H9 (cell line): ENCODE data around the gene NECTIN1. TPM values are rescaled to one million over a fixed set of nuclear protein-coding genes. Genes with fewer than 3 reads are reported as not detected.
A peak's percentile ranks its signal among the peaks of the same experiment; 100 is the strongest.

ENCODE experiments used
- DNase-seq: peaks from one replicate; pipeline ENCODE4 v3.0.0-alpha.2; 2017
- H2AFZ ChIP-seq: one replicate; pipeline ENCODE4 v1.6.1; 2013; ENCODE audit warnings: mild to moderate bottlenecking, low read length, control low read depth, moderate library complexity
- H2AK5ac ChIP-seq: 2 replicates; pipeline ENCODE4 v1.6.1; 2013; ENCODE audit warnings: low read length, control low read depth, mixed read lengths; ENCODE audit not compliant: insufficient read length
- H2BK120ac ChIP-seq: one replicate; pipeline ENCODE4 v1.6.1; 2013; ENCODE audit warnings: low read depth, mild to moderate bottlenecking, low read length, control low read depth, inconsistent platforms; ENCODE audit not compliant: poor library complexity, severe bottlenecking
- H2BK12ac ChIP-seq: 2 replicates; pipeline ENCODE4 v1.6.1; 2013; ENCODE audit warnings: low read length, control low read depth, mixed read lengths, low read depth; ENCODE audit not compliant: insufficient read length
- H2BK15ac ChIP-seq: 2 replicates; pipeline ENCODE4 v1.6.1; 2013; ENCODE audit warnings: low read depth, low read length, control low read depth
- H2BK20ac ChIP-seq: one replicate; pipeline ENCODE4 v1.6.1; 2013; ENCODE audit warnings: low read depth, mild to moderate bottlenecking, low read length, control low read depth, inconsistent platforms; ENCODE audit not compliant: poor library complexity, severe bottlenecking
- H2BK5ac ChIP-seq: 2 replicates; pipeline ENCODE4 v1.6.1; 2013; ENCODE audit warnings: low read length, control low read depth, mixed read lengths; ENCODE audit not compliant: insufficient read length
- H3K14ac ChIP-seq: 2 replicates; pipeline ENCODE4 v1.6.1; 2013; ENCODE audit warnings: low read length, control low read depth; ENCODE audit not compliant: insufficient read depth
- H3K18ac ChIP-seq: 2 replicates; pipeline ENCODE4 v1.6.1; 2013; ENCODE audit warnings: low read depth, mild to moderate bottlenecking, mixed read lengths, low read length, control low read depth; ENCODE audit not compliant: insufficient read length
- H3K23ac ChIP-seq: 2 replicates; pipeline ENCODE4 v1.6.1; 2013; ENCODE audit warnings: low read length, control low read depth, mixed read lengths, low read depth; ENCODE audit not compliant: insufficient read length
- H3K23me2 ChIP-seq: 2 replicates; pipeline ENCODE4 v1.6.1; 2013; ENCODE audit warnings: low read depth, mild to moderate bottlenecking, mixed read lengths, low read length, control low read depth; ENCODE audit not compliant: insufficient read length, poor library complexity, severe bottlenecking
- H3K27ac ChIP-seq: 2 replicates; pipeline ENCODE4 v1.5.1; 2013; ENCODE audit warnings: low read length, control low read depth, mixed read lengths, low read depth; ENCODE audit not compliant: insufficient read length
- H3K27me3 ChIP-seq: 2 replicates; pipeline ENCODE4 v1.6.1; 2013; ENCODE audit warnings: low read length, control low read depth, inconsistent platforms; ENCODE audit not compliant: insufficient read depth
- H3K4ac ChIP-seq: 2 replicates; pipeline ENCODE4 v1.6.1; 2013; ENCODE audit warnings: low read depth, mild to moderate bottlenecking, control low read depth, inconsistent platforms, low read length, moderate library complexity
- H3K4me1 ChIP-seq: 2 replicates; pipeline ENCODE4 v1.6.1; 2013; ENCODE audit warnings: low read length, control low read depth, inconsistent platforms; ENCODE audit not compliant: insufficient read depth
- H3K4me2 ChIP-seq: 2 replicates; pipeline ENCODE4 v1.6.1; 2013; ENCODE audit warnings: low read length, control low read depth, mixed read lengths; ENCODE audit not compliant: insufficient read length, insufficient read depth
- H3K56ac ChIP-seq: 2 replicates; pipeline ENCODE4 v1.6.1; 2013; ENCODE audit warnings: low read depth, mild to moderate bottlenecking, mixed read lengths, low read length, control low read depth; ENCODE audit not compliant: insufficient read length
- H3K79me1 ChIP-seq: 2 replicates; pipeline ENCODE4 v1.6.1; 2013; ENCODE audit warnings: low read depth, mild to moderate bottlenecking, moderate library complexity, low read length, control low read depth, inconsistent platforms; ENCODE audit not compliant: insufficient read depth, poor library complexity, severe bottlenecking
- H3K79me2 ChIP-seq: 2 replicates; pipeline ENCODE4 v1.6.1; 2013; ENCODE audit warnings: low read length, control low read depth, inconsistent platforms; ENCODE audit not compliant: insufficient read depth
- H3K9ac ChIP-seq: 2 replicates; pipeline ENCODE4 v1.6.1; 2013; ENCODE audit warnings: low read length, control low read depth, mixed read lengths; ENCODE audit not compliant: insufficient read length; ENCODE audit errors: extremely low read depth
- H3K9me3 ChIP-seq: one replicate; pipeline ENCODE4 v1.6.1; 2013; ENCODE audit warnings: low read depth, low read length, inconsistent platforms; ENCODE audit not compliant: control insufficient read depth
- H3T11ph ChIP-seq: one replicate; pipeline ENCODE4 v1.6.1; 2013; ENCODE audit warnings: mild to moderate bottlenecking, low read length, control low read depth, inconsistent platforms
- H4K20me1 ChIP-seq: one replicate; pipeline ENCODE4 v1.6.1; 2013; ENCODE audit not compliant: control insufficient read depth, insufficient read length, insufficient read depth
- H4K5ac ChIP-seq: 2 replicates; pipeline ENCODE4 v1.6.1; 2013; ENCODE audit warnings: low read depth, mild to moderate bottlenecking, mixed read lengths, low read length, control low read depth; ENCODE audit not compliant: insufficient read length
- H4K8ac ChIP-seq: replicated peaks from 2 replicates; pipeline ENCODE4 v1.6.1; 2013; ENCODE audit warnings: low read length, control low read depth, mixed read lengths, low read depth; ENCODE audit not compliant: insufficient read length
- H4K91ac ChIP-seq: 2 replicates; pipeline ENCODE4 v1.6.1; 2013; ENCODE audit warnings: low read depth, mild to moderate bottlenecking, moderate library complexity, mixed read lengths, low read length, control low read depth; ENCODE audit not compliant: insufficient read length
- H3K27ac Mint-ChIP-seq, 3 experiments: 2 replicates in 2 of 3; 3 replicates in 1 of 3; pipeline ENCODE4 v1.8.0; 2020 to 2021; ENCODE audit warnings: mixed read lengths in 3 of 3, mild to moderate bottlenecking in 1 of 3, moderate library complexity in 1 of 3
- H3K27me3 Mint-ChIP-seq: 2 replicates; pipeline ENCODE4 v1.8.0; 2021; ENCODE audit warnings: low read depth, mild to moderate bottlenecking, moderate library complexity, mixed read lengths
- H3K36me3 Mint-ChIP-seq, 3 experiments: 2 replicates in 2 of 3; 3 replicates in 1 of 3; pipeline ENCODE4 v1.8.0; 2020 to 2021; ENCODE audit warnings: low read depth in 3 of 3, mixed read lengths in 3 of 3; ENCODE audit not compliant: insufficient read depth in 1 of 3
- H3K4me1 Mint-ChIP-seq, 2 experiments: 2 replicates each; pipeline ENCODE4 v1.8.0; 2020; ENCODE audit warnings: mixed read lengths in 2 of 2
- H3K4me3 Mint-ChIP-seq, 2 experiments: 2 replicates in 1 of 2; 3 replicates in 1 of 2; pipeline ENCODE4 v1.8.0; 2020 to 2021; ENCODE audit warnings: mild to moderate bottlenecking in 2 of 2, mixed read lengths in 2 of 2, moderate library complexity in 1 of 2
- H3K9me3 Mint-ChIP-seq, 2 experiments: 2 replicates in 1 of 2; 3 replicates in 1 of 2; pipeline ENCODE4 v1.8.0; 2020; ENCODE audit warnings: mild to moderate bottlenecking in 2 of 2, mixed read lengths in 2 of 2, moderate library complexity in 1 of 2
- CTCF ChIP-seq: fragments of 200-600 bp; sonication (generic); conservative IDR thresholded peaks from 3 replicates; pipeline ENCODE4 v1.8.0; 2021; ENCODE audit warnings: antibody characterized with exemption, mild to moderate bottlenecking
- WGBS: extraction: QIAGEN DNeasy Blood & Tissue Kit; methylation state at CpG from one replicate; pipeline ENCODE4 v1.1.7; 2013; ENCODE audit warnings: missing lambda C conversion rate, low lambda C conversion rate, mixed read lengths; ENCODE audit not compliant: insufficient read length; ENCODE audit errors: extremely low coverage; 5-methylcytosine and 5-hydroxymethylcytosine counted together
- total RNA-seq: library from RNA; stranded (reverse); gene quantifications from 2 replicates; pipeline ENCODE4 v1.2.1, GENCODE V29; 2021

NECTIN1 gene
- total RNA-seq, 1 experiment from 2014 or later, result 113 TPM

- H4K20me1 ChIP-seq, result no peaks in the 10 kb centered on the region
- no peak overlapping the region for H3K4ac ChIP-seq
- Mint-ChIP-seq H3K27me3 (peaks cover 35% of the 10 kb centered on the region), H3K4me3 (no peak overlapping the region), H3K9me3 (no peaks in the 10 kb centered on the region; a peak in 1 of 5 replicates), H3K4me1 (peaks cover 10 to 16% of the 10 kb centered on the region in 2 experiments), H3K36me3 (no peaks in the 10 kb centered on the region; a peak in 1 of 7 replicates), H3K27ac (peak overlapping the region in 1 of 3 experiments; percentile 68; a peak in 2 of 7 replicates)
- no peaks in the 10 kb centered on the region for H3K79me2 ChIP-seq
- no peak overlapping the region for H3T11ph ChIP-seq
- DNase-seq, result no peak
- H3K27me3 ChIP-seq, result 0 out of 2 replicates have a peak, but pooled peaks cover 2% of the 10 kb centered on the region
- H2BK120ac ChIP-seq, result no peak overlapping the region
- no peak overlapping the region for H3K9ac ChIP-seq
- no peak overlapping the region for H2AK5ac ChIP-seq
- H3K9me3 ChIP-seq, result no peaks in the 10 kb centered on the region
- H3K23ac ChIP-seq, result no peak overlapping the region
- H3K18ac ChIP-seq, result no peak overlapping the region
- TF ChIP-seq CTCF, result no peak
- no peaks in the 10 kb centered on the region for H3K23me2 ChIP-seq
- no peak overlapping the region for H4K91ac ChIP-seq
- no peak overlapping the region for H2BK15ac ChIP-seq
- no peak overlapping the region for H2BK20ac ChIP-seq
- H2BK5ac ChIP-seq, result no peak overlapping the region
- no peak overlapping the region for H4K5ac ChIP-seq
- H3K56ac ChIP-seq, result no peak overlapping the region
- H2BK12ac ChIP-seq, result no peak overlapping the region
- H3K4me1 ChIP-seq, result no peaks in the 10 kb centered on the region
- H3K27ac ChIP-seq, result no peak overlapping the region
- H3K14ac ChIP-seq, result no peak overlapping the region
- H2AFZ ChIP-seq, result no peak overlapping the region
- no peak overlapping the region for H4K8ac ChIP-seq
- no peaks in the 10 kb centered on the region for H3K79me1 ChIP-seq
- no CpG with 5 or more reads among the region's 8 CpGs for WGBS
- no peak overlapping the region for H3K4me2 ChIP-seq
Observed at GRCh38 chr11:119635776-119636175, 93.2 kb downstream of the NECTIN1 start.
